H1 (cell line): ENCODE results near the gene TMEM54. TPM values are rescaled to one million over a fixed set of nuclear protein-coding genes. Genes with fewer than 3 reads are reported as not detected.

Experiments
- BRCA1 ChIP-seq: IDR thresholded peaks from 2 replicates; pipeline ENCODE4 v1.6.1; 2012; ENCODE audit warnings: low read depth, low read length, improper control_type of control experiment
- CHD1 ChIP-seq: IDR thresholded peaks from 2 replicates; pipeline ENCODE4 v1.6.1; 2012; ENCODE audit warnings: low read depth, low read length, improper control_type of control experiment
- CTBP2 ChIP-seq: IDR thresholded peaks from 2 replicates; pipeline ENCODE4 v1.7.0; 2011; ENCODE audit warnings: borderline replicate concordance, mild to moderate bottlenecking, moderate library complexity, mixed read lengths, low read length; ENCODE audit not compliant: insufficient read depth, insufficient read length
- EP300 ChIP-seq, 2 experiments: IDR thresholded peaks; 1 replicate in 1 of 2; 2 replicates in 1 of 2; pipeline ENCODE4 v1.6.1; 2011 to 2012; ENCODE audit warnings: low read depth in 2 of 2, low read length in 2 of 2, mild to moderate bottlenecking in 2 of 2, borderline replicate concordance in 1 of 2, inconsistent platforms in 1 of 2, moderate library complexity in 1 of 2
- FOSL1 ChIP-seq: IDR thresholded peaks from 2 replicates; pipeline ENCODE4 v1.6.1; 2011; ENCODE audit warnings: mild to moderate bottlenecking, low read depth, low read length, moderate library complexity; ENCODE audit not compliant: insufficient read depth
- GTF2F1 ChIP-seq: IDR thresholded peaks from 2 replicates; pipeline ENCODE4 v1.6.1; 2012; ENCODE audit warnings: low read depth, low read length, improper control_type of control experiment, borderline replicate concordance
- KDM4A ChIP-seq: IDR thresholded peaks from one replicate; pipeline ENCODE4 v1.7.1; 2012; ENCODE audit warnings: low read depth, mild to moderate bottlenecking, moderate library complexity, low read length, inconsistent platforms; ENCODE audit not compliant: severe bottlenecking
- NRF1 ChIP-seq: IDR thresholded peaks from 2 replicates; pipeline ENCODE4 v1.6.1; 2011; ENCODE audit warnings: mild to moderate bottlenecking, low read depth, low read length, improper control_type of control experiment
- RAD21 ChIP-seq, 2 experiments: IDR thresholded peaks in 1 of 2; conservative IDR thresholded peaks in 1 of 2; 2 replicates each; pipeline ENCODE4 v1.6.1; 2011; ENCODE audit warnings: low read depth in 2 of 2, low read length in 2 of 2, improper control_type of control experiment in 1 of 2, inconsistent platforms in 1 of 2, mild to moderate bottlenecking in 1 of 2, moderate library complexity in 1 of 2
- RBBP5 ChIP-seq: IDR thresholded peaks from 2 replicates; pipeline ENCODE4 v1.7.1; 2012; ENCODE audit warnings: low read depth, mild to moderate bottlenecking, inconsistent platforms, low read length, moderate library complexity, borderline replicate concordance
- RNF2 ChIP-seq: fragments of 200-900, 300-1000 bp; sonication (generic); IDR thresholded peaks from 2 replicates; pipeline ENCODE4 v1.7.1; 2016; ENCODE audit warnings: borderline replicate concordance, low read depth, mild to moderate bottlenecking, antibody characterized with exemption, low read length; ENCODE audit not compliant: poor library complexity, severe bottlenecking; ENCODE audit errors: missing control alignments
- SP1 ChIP-seq: IDR thresholded peaks from 2 replicates; pipeline ENCODE4 v1.6.1; 2011; ENCODE audit warnings: low read depth, low read length
- SUZ12 ChIP-seq: fragments of 200-600 bp; sonication (generic); IDR thresholded peaks from 2 replicates; pipeline ENCODE4 v1.6.1; 2012; ENCODE audit warnings: mild to moderate bottlenecking, inconsistent platforms, low read length, moderate library complexity, mixed read lengths
- TBP ChIP-seq: IDR thresholded peaks from 2 replicates; pipeline ENCODE4 v1.6.1; 2011; ENCODE audit warnings: low read depth, low read length, improper control_type of control experiment
- YY1 ChIP-seq: IDR thresholded peaks from 2 replicates; pipeline ENCODE4 v1.6.1; 2011; ENCODE audit warnings: low read depth, mild to moderate bottlenecking, low read length
- polyA plus RNA-seq, 7 experiments: library from polyadenylated mRNA; depleted of rRNA in 3 of 7; stranded (reverse) in 5 of 7; unstranded in 2 of 7; fragments of >200 nt in 5 of 7; fragments of 200-250 nt in 2 of 7; gene quantifications; 1 replicate in 5 of 7; 2 replicates in 1 of 7; 4 replicates in 1 of 7; pipeline versions ENCODE4 v1.2.1 to v1.2.3, GENCODE V29; 2011 to 2013; ENCODE audit warnings: missing spikeins in 2 of 7, mixed read lengths in 2 of 7
- total RNA-seq: library from RNA; stranded (reverse); fragmentation: NEBNext Ultra II Directional; extraction: Animal tissue kit (Norgen Biotek cat#: 25700); gene quantifications from 2 replicates; pipeline ENCODE4 v1.2.1, GENCODE V29; 2021
- TF ChIP-seq, protein P1 (sequence below): IDR thresholded peaks from 2 replicates; pipeline ENCODE4 v1.6.1; 2011; ENCODE audit warnings: low read length, improper control_type of control experiment
- TF ChIP-seq, protein P2 (sequence below), 3 experiments: IDR thresholded peaks; 1 replicate in 2 of 3; 2 replicates in 1 of 3; pipeline versions ENCODE4 v1.5.1 to v1.6.1; 2011; ENCODE audit warnings: low read length in 3 of 3, mild to moderate bottlenecking in 3 of 3, inconsistent platforms in 2 of 3, low read depth in 1 of 3, moderate library complexity in 1 of 3; ENCODE audit not compliant: insufficient read depth in 1 of 3; ENCODE audit errors: control extremely low read depth in 1 of 3
- TF ChIP-seq, protein P3 (sequence below): IDR thresholded peaks from 2 replicates; pipeline ENCODE4 v1.6.1; 2011; ENCODE audit warnings: low read depth, mild to moderate bottlenecking, low read length; ENCODE audit not compliant: insufficient read depth

TMEM54 gene
- total and polyA plus RNA-seq, 2 of the 8 experiments (the other 6 are each of a cell fraction or from before 2014, with no cell fraction given): 9.5 to 58.7 TPM

DNA sequence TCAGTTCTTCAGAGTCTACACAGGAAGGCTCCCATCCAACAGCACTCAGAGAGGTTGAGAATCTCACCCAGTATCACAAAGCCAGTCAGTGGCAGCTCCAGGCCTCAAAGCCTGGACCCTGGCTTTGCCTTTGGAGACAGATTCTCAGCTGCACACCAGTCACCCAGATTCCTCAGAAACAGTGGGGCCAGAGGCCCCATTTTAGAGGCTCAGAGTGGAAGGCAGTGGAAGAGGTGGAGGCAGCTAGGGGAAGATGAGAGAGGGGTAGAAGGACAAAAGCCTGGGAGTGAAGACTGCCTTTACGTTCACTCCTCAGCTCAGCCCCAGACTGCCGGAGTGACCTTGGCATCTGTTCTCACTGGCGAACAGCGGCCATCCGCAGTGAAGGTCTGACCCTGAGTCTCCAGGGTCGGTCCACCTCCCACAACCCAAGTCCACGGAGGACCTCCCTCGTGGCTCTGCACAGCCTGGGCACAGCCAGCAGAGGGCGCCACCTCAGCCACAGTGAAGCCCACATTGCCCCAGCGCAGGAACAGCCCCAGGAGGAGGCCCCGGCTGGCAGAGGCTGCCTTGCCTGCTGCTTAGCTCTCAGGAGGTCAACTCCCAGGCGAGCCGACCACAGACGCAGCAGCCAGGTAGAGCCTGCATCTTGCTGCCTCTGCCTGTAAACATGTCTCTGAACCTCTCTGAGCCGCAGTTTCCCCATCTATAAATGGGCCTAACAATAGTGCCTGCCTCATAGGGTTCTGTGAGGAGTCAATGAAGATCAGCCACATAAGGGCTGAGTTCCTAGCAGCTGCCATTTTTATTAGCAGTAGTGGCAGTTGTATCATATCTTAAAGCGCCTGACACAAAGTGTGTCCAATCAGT lies 24.6 kb downstream of the TMEM54 start (continued):
- TF ChIP-seq RAD21 (IDR thresholded peaks at IDR 0.05 in 1 of 2, conservative IDR thresholded peaks at IDR 0.05 in 1 of 2; ENCODE audit: low read depth in 2 of 2, low read length in 2 of 2) (peak; percentile 62 to 75), SUZ12 (peak; percentile 40; the same call in 1 of the 2 replicates), NRF1 (no peak), BRCA1 (no peak), GTF2F1 (no peak), FOSL1 (no peak), KDM4A (no peak), RBBP5 (no peak), EP300 (IDR thresholded peaks at IDR 0.05; ENCODE audit: borderline replicate concordance in 1 of 2, low read depth in 2 of 2, low read length in 2 of 2) (no peak), CTBP2 (no peak), SP1 (no peak), YY1 (peak; percentile 66; the same call in 1 of the 2 replicates), CHD1 (no peak), TBP (no peak), RNF2 (no peak)
- TF ChIP-seq, protein P1, sequence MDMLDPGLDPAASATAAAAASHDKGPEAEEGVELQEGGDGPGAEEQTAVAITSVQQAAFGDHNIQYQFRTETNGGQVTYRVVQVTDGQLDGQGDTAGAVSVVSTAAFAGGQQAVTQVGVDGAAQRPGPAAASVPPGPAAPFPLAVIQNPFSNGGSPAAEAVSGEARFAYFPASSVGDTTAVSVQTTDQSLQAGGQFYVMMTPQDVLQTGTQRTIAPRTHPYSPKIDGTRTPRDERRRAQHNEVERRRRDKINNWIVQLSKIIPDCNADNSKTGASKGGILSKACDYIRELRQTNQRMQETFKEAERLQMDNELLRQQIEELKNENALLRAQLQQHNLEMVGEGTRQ: no peak
- TF ChIP-seq, protein P2, sequence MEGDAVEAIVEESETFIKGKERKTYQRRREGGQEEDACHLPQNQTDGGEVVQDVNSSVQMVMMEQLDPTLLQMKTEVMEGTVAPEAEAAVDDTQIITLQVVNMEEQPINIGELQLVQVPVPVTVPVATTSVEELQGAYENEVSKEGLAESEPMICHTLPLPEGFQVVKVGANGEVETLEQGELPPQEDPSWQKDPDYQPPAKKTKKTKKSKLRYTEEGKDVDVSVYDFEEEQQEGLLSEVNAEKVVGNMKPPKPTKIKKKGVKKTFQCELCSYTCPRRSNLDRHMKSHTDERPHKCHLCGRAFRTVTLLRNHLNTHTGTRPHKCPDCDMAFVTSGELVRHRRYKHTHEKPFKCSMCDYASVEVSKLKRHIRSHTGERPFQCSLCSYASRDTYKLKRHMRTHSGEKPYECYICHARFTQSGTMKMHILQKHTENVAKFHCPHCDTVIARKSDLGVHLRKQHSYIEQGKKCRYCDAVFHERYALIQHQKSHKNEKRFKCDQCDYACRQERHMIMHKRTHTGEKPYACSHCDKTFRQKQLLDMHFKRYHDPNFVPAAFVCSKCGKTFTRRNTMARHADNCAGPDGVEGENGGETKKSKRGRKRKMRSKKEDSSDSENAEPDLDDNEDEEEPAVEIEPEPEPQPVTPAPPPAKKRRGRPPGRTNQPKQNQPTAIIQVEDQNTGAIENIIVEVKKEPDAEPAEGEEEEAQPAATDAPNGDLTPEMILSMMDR (IDR thresholded peaks at IDR 0.05; ENCODE audit: control extremely low read depth in 1 of 3, insufficient read depth in 1 of 3, low read depth in 1 of 3, low read length in 3 of 3): peak; percentile 93 to 99 (median 99)
- TF ChIP-seq, protein P3, sequence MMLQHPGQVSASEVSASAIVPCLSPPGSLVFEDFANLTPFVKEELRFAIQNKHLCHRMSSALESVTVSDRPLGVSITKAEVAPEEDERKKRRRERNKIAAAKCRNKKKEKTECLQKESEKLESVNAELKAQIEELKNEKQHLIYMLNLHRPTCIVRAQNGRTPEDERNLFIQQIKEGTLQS: no peak
